Activated naive CD8-positive, alpha-beta T cell treated with anti-CD3 and anti-CD28 coated beads, Interleukin-2, amount 50 U/mL, for 24 hours (primary cell): ENCODE results near the gene KRTAP20-1.

Experiments
- ATAC-seq: fragments of 150-1000 bp; cut with Tn5 transposase; one replicate; pipeline ENCODE4 v1.10.0; 2021
- DNase-seq: peaks from one replicate; pipeline ENCODE4 v3.0.0; 2021
- H3K27ac Mint-ChIP-seq: one replicate; pipeline ENCODE4 v1.8.0; 2021; ENCODE audit warnings: mild to moderate bottlenecking, mixed read lengths
- H3K27me3 Mint-ChIP-seq: one replicate; pipeline ENCODE4 v1.8.0; 2021; ENCODE audit warnings: mixed read lengths
- H3K36me3 Mint-ChIP-seq: one replicate; pipeline ENCODE4 v1.8.0; 2021; ENCODE audit warnings: low read depth, mixed read lengths
- H3K4me1 Mint-ChIP-seq: one replicate; pipeline ENCODE4 v1.8.0; 2021; ENCODE audit warnings: mixed read lengths
- H3K4me3 Mint-ChIP-seq: one replicate; pipeline ENCODE4 v1.8.0; 2021; ENCODE audit warnings: mild to moderate bottlenecking, moderate library complexity, mixed read lengths
- H3K9me3 Mint-ChIP-seq: one replicate; pipeline ENCODE4 v1.8.0; 2021; ENCODE audit warnings: mixed read lengths

KRTAP20-1 gene

GRCh38 chr21:30623362-30623761, 7.1 kb downstream of the KRTAP20-1 start:
- Mint-ChIP-seq H3K4me1 (no peaks in the 10 kb centered on the region), H3K36me3 (no peaks in the 10 kb centered on the region), H3K4me3 (no peak overlapping the region), H3K27me3 (no peaks in the 10 kb centered on the region), H3K9me3 (no peaks in the 10 kb centered on the region), H3K27ac (no peak overlapping the region)
- no peak for ATAC-seq
- DNase-seq = no peak

GRCh38 chr21:30625449-30626165, 9.4 kb downstream of the KRTAP20-1 start:
- ATAC-seq (no peak), DNase-seq (no peak)
- no peaks in the 10 kb centered on the region for H3K4me1 Mint-ChIP-seq
- no peaks in the 10 kb centered on the region for H3K36me3 Mint-ChIP-seq
- no peak overlapping the region for H3K4me3 Mint-ChIP-seq
- no peaks in the 10 kb centered on the region for H3K27me3 Mint-ChIP-seq
- no peak overlapping the region for H3K27ac Mint-ChIP-seq
- H3K9me3 Mint-ChIP-seq = no peaks in the 10 kb centered on the region

GRCh38 chr21:30628109-30628508, 11.9 kb downstream of the KRTAP20-1 start:
- H3K4me1 Mint-ChIP-seq = no peaks in the 10 kb centered on the region
- DNase-seq = no peak

GRCh38 chr21:30629200-30629599, 13.0 kb downstream of the KRTAP20-1 start:
- Mint-ChIP-seq H3K36me3 (no peaks in the 10 kb centered on the region), H3K4me3 (no peak overlapping the region), H3K4me1 (no peaks in the 10 kb centered on the region), H3K27me3 (no peaks in the 10 kb centered on the region), H3K9me3 (no peaks in the 10 kb centered on the region), H3K27ac (no peak overlapping the region)
- ATAC-seq (no peak), DNase-seq (no peak)

More at GRCh38 chr21:30628109-30628508, 11.9 kb downstream of the KRTAP20-1 start:
- H3K9me3 Mint-ChIP-seq = no peaks in the 10 kb centered on the region
- no peaks in the 10 kb centered on the region for H3K27me3 Mint-ChIP-seq
- no peaks in the 10 kb centered on the region for H3K36me3 Mint-ChIP-seq
- ATAC-seq = no peak
- H3K4me3 Mint-ChIP-seq = no peak overlapping the region
- no peak overlapping the region for H3K27ac Mint-ChIP-seq

- H3K27ac Mint-ChIP-seq = no peak within 1 kb of the TSS
- H3K27me3 Mint-ChIP-seq = no peaks in the 10 kb centered on the region
- no peak for DNase-seq
- peaks cover 10% of the 10 kb centered on the region for H3K9me3 Mint-ChIP-seq
- H3K4me1 Mint-ChIP-seq = no peaks in the 10 kb centered on the region
- no peak for ATAC-seq
- no peaks in the 10 kb centered on the region for H3K36me3 Mint-ChIP-seq
- no peak within 1 kb of the TSS for H3K4me3 Mint-ChIP-seq
Observed at GRCh38 chr21:30634906-30635305, 18.7 kb downstream of the KRTAP20-1 start, which contains the start of gene KRTAP20-2. Gene KRTAP20-2 (plus strand): TSS chr21:30635206. CDS start chr21:30635264, 58 bp downstream.

GRCh38 chr21:30638686-30639085, 22.5 kb downstream of the KRTAP20-1 start:
- H3K36me3 Mint-ChIP-seq = no peaks in the 10 kb centered on the region
- DNase-seq = no peak
- no peak overlapping the region for H3K4me3 Mint-ChIP-seq
- ATAC-seq = no peak
- H3K4me1 Mint-ChIP-seq = no peaks in the 10 kb centered on the region
- peaks cover 15% of the 10 kb centered on the region for H3K9me3 Mint-ChIP-seq
- H3K27ac Mint-ChIP-seq = no peak overlapping the region
- H3K27me3 Mint-ChIP-seq = no peaks in the 10 kb centered on the region

GRCh38 chr21:30642564-30642963, 26.3 kb downstream of the KRTAP20-1 start, which contains the start of gene KRTAP20-3:
Gene KRTAP20-3 (plus strand): TSS chr21:30642864.
- H3K27ac Mint-ChIP-seq = no peak within 1 kb of the TSS
- no peak for DNase-seq
- no peaks in the 10 kb centered on the region for H3K4me1 Mint-ChIP-seq
- no peak for ATAC-seq
- no peaks in the 10 kb centered on the region for H3K36me3 Mint-ChIP-seq
- H3K9me3 Mint-ChIP-seq = peaks cover 23% of the 10 kb centered on the region
- H3K4me3 Mint-ChIP-seq = no peak within 1 kb of the TSS
- no peaks in the 10 kb centered on the region for H3K27me3 Mint-ChIP-seq

GRCh38 chr21:30646904-30647414, 30.7 kb downstream of the KRTAP20-1 start:
- no peaks in the 10 kb centered on the region for H3K4me1 Mint-ChIP-seq
- ATAC-seq = no peak
- H3K36me3 Mint-ChIP-seq = no peaks in the 10 kb centered on the region
- peaks cover 13% of the 10 kb centered on the region for H3K9me3 Mint-ChIP-seq
- no peaks in the 10 kb centered on the region for H3K27me3 Mint-ChIP-seq
- no peak overlapping the region for H3K4me3 Mint-ChIP-seq
- no peak for DNase-seq
- no peak overlapping the region for H3K27ac Mint-ChIP-seq

GRCh38 chr21:30652891-30653290, 36.7 kb downstream of the KRTAP20-1 start:
- H3K27me3 Mint-ChIP-seq = peaks cover 2% of the 10 kb centered on the region
- H3K4me3 Mint-ChIP-seq = no peak overlapping the region
- peaks cover 8% of the 10 kb centered on the region for H3K9me3 Mint-ChIP-seq
- ATAC-seq (no peak), DNase-seq (no peak)
- H3K36me3 Mint-ChIP-seq = no peaks in the 10 kb centered on the region
- H3K4me1 Mint-ChIP-seq = no peaks in the 10 kb centered on the region
- H3K27ac Mint-ChIP-seq = no peak overlapping the region
